ENCODE measurements around the gene DNAH10. TPM values are rescaled to one million over a fixed set of nuclear protein-coding genes. Genes with fewer than 3 reads are reported as not detected.
"Not testable (repeated sequence)": the region's sequence is repeated elsewhere in the genome, so short reads cannot be mapped to it uniquely, and the experiment has no call there.

DNAH10 gene
- total RNA-seq, 1 experiment from 2014 or later, result 0.17 TPM

DNA sequence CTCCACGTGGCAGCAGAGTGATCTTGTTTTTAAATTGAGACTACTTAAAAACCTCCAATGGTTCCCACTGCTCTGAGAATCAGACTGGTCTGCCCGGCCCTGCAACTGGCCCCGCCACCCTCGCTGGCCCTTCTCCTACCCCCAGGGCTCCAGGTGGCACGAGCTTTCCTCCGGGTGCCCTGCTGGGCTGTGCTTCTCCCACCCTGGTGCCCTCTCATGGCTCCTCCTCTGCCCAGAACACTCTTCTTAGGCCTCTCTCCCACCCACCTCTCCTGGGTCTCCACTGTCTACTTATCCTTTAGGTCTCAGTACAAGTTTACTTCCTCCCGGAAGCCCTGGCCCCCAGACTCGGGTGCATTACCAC is 184.0 kb downstream of the DNAH10 start:
- no peak overlapping the region for H4K8ac ChIP-seq (replicated peaks; ENCODE audit: insufficient read length, low read depth, low read length)
- Mint-ChIP-seq H3K27me3 (ENCODE audit: low read depth) (peaks cover 93% of the 10 kb centered on the region), H3K4me3 (no peak overlapping the region), H3K36me3 (ENCODE audit: insufficient read depth in 1 of 3, low read depth in 3 of 3) (peaks cover 0 to 4% (median 1%) of the 10 kb centered on the region in 3 experiments; a peak in 2 of 7 replicates), H3K9me3 (peaks cover 4 to 5% of the 10 kb centered on the region in 2 experiments; a peak in 4 of 5 replicates), H3K27ac (no peak overlapping the region), H3K4me1 (no peaks in the 10 kb centered on the region; a peak in 1 of 4 replicates)
- no peaks in the 10 kb centered on the region; the same call in 1 of the 2 replicates for H3K27me3 ChIP-seq (ENCODE audit: insufficient read depth, low read length)
- H3K4me2 ChIP-seq (ENCODE audit: insufficient read depth, insufficient read length, low read length), result no peak overlapping the region
- H3K79me1 ChIP-seq (ENCODE audit: insufficient read depth, low read depth, low read length, poor library complexity, severe bottlenecking), result no peaks in the 10 kb centered on the region
- H3K4ac ChIP-seq (ENCODE audit: low read depth, low read length), result no peak overlapping the region
- H3K23me2 ChIP-seq (ENCODE audit: insufficient read length, low read depth, low read length, poor library complexity, severe bottlenecking), result no peaks in the 10 kb centered on the region
- no peak overlapping the region for H3K9ac ChIP-seq (ENCODE audit: extremely low read depth, insufficient read length, low read length)
- no peak overlapping the region for H3K14ac ChIP-seq (ENCODE audit: insufficient read depth, low read length)
- no peak overlapping the region for H2AFZ ChIP-seq (ENCODE audit: low read length)
- TF ChIP-seq, protein P1, sequence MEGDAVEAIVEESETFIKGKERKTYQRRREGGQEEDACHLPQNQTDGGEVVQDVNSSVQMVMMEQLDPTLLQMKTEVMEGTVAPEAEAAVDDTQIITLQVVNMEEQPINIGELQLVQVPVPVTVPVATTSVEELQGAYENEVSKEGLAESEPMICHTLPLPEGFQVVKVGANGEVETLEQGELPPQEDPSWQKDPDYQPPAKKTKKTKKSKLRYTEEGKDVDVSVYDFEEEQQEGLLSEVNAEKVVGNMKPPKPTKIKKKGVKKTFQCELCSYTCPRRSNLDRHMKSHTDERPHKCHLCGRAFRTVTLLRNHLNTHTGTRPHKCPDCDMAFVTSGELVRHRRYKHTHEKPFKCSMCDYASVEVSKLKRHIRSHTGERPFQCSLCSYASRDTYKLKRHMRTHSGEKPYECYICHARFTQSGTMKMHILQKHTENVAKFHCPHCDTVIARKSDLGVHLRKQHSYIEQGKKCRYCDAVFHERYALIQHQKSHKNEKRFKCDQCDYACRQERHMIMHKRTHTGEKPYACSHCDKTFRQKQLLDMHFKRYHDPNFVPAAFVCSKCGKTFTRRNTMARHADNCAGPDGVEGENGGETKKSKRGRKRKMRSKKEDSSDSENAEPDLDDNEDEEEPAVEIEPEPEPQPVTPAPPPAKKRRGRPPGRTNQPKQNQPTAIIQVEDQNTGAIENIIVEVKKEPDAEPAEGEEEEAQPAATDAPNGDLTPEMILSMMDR (conservative IDR thresholded peaks at IDR 0.05), result no peak
- no peak overlapping the region for H2BK20ac ChIP-seq (ENCODE audit: low read depth, low read length, poor library complexity, severe bottlenecking)
- H2BK120ac ChIP-seq (ENCODE audit: low read depth, low read length, poor library complexity, severe bottlenecking), result no peak overlapping the region
- H3K56ac ChIP-seq (ENCODE audit: insufficient read length, low read depth, low read length), result no peak overlapping the region
- peak; percentile 11 for DNase-seq
- no peak overlapping the region for H2BK5ac ChIP-seq (ENCODE audit: insufficient read length, low read length)
- H3K27ac ChIP-seq (ENCODE audit: insufficient read length, low read depth, low read length), result no peak overlapping the region
- no peak overlapping the region for H3K23ac ChIP-seq (ENCODE audit: insufficient read length, low read depth, low read length)
- H4K91ac ChIP-seq (ENCODE audit: insufficient read length, low read depth, low read length), result no peak overlapping the region
- H2AK5ac ChIP-seq (ENCODE audit: insufficient read length, low read length), result no peak overlapping the region
- H4K5ac ChIP-seq (ENCODE audit: insufficient read length, low read depth, low read length), result no peak overlapping the region
- H3T11ph ChIP-seq (ENCODE audit: low read length), result no peak overlapping the region
- no peaks in the 10 kb centered on the region for H3K4me1 ChIP-seq (ENCODE audit: insufficient read depth, low read length)
- no peaks in the 10 kb centered on the region for H4K20me1 ChIP-seq (ENCODE audit: control insufficient read depth, insufficient read depth, insufficient read length)
- H3K9me3 ChIP-seq (ENCODE audit: control insufficient read depth, low read depth, low read length), result no peaks in the 10 kb centered on the region
- no peak overlapping the region for H2BK12ac ChIP-seq (ENCODE audit: insufficient read length, low read depth, low read length)
- H3K18ac ChIP-seq (ENCODE audit: insufficient read length, low read depth, low read length), result no peak overlapping the region
- no peak overlapping the region for H2BK15ac ChIP-seq (ENCODE audit: low read depth, low read length)
- H3K79me2 ChIP-seq (ENCODE audit: insufficient read depth, low read length), result no peaks in the 10 kb centered on the region
- no CpG with 5 or more reads among the region's 8 CpGs for WGBS (ENCODE audit: extremely low coverage, insufficient read length, low lambda C conversion rate)

GRCh38 chr12:123946516-123947505 is 184.7 kb downstream of the DNAH10 start:
- H3T11ph ChIP-seq (ENCODE audit: low read length); H3K4ac ChIP-seq (ENCODE audit: low read depth, low read length); H3K4me1 ChIP-seq (ENCODE audit: insufficient read depth, low read length); H3K23me2 ChIP-seq (ENCODE audit: insufficient read length, low read depth, low read length, poor library complexity, severe bottlenecking); H2BK5ac ChIP-seq (ENCODE audit: insufficient read length, low read length); H2BK12ac ChIP-seq (ENCODE audit: insufficient read length, low read depth, low read length); H2BK20ac ChIP-seq (ENCODE audit: low read depth, low read length, poor library complexity, severe bottlenecking); H3K4me1 Mint-ChIP-seq; H4K5ac ChIP-seq (ENCODE audit: insufficient read length, low read depth, low read length); H3K27ac Mint-ChIP-seq; H2AFZ ChIP-seq (ENCODE audit: low read length); H4K91ac ChIP-seq (ENCODE audit: insufficient read length, low read depth, low read length); H3K4me2 ChIP-seq (ENCODE audit: insufficient read depth, insufficient read length, low read length); H3K9me3 ChIP-seq (ENCODE audit: control insufficient read depth, low read depth, low read length); H3K27ac ChIP-seq (ENCODE audit: insufficient read length, low read depth, low read length); H3K18ac ChIP-seq (ENCODE audit: insufficient read length, low read depth, low read length); H2AK5ac ChIP-seq (ENCODE audit: insufficient read length, low read length); H3K79me1 ChIP-seq (ENCODE audit: insufficient read depth, low read depth, low read length, poor library complexity, severe bottlenecking); H3K79me2 ChIP-seq (ENCODE audit: insufficient read depth, low read length); H2BK120ac ChIP-seq (ENCODE audit: low read depth, low read length, poor library complexity, severe bottlenecking); H3K23ac ChIP-seq (ENCODE audit: insufficient read length, low read depth, low read length); H2BK15ac ChIP-seq (ENCODE audit: low read depth, low read length); H4K20me1 ChIP-seq (ENCODE audit: control insufficient read depth, insufficient read depth, insufficient read length); H3K56ac ChIP-seq (ENCODE audit: insufficient read length, low read depth, low read length); H3K14ac ChIP-seq (ENCODE audit: insufficient read depth, low read length); H3K27me3 ChIP-seq (ENCODE audit: insufficient read depth, low read length); H4K8ac ChIP-seq (replicated peaks; ENCODE audit: insufficient read length, low read depth, low read length); H3K4me3 Mint-ChIP-seq; H3K9me3 Mint-ChIP-seq; H3K9ac ChIP-seq (ENCODE audit: extremely low read depth, insufficient read length, low read length); H3K36me3 Mint-ChIP-seq (ENCODE audit: insufficient read depth in 1 of 3, low read depth in 3 of 3): not testable (repeated sequence)
- DNase-seq, result peak; percentile 22
- no CpG with 5 or more reads among the region's 35 CpGs for WGBS (ENCODE audit: extremely low coverage, insufficient read length, low lambda C conversion rate)
- H3K27me3 Mint-ChIP-seq (ENCODE audit: low read depth), result peaks cover 93% of the 10 kb centered on the region

Measured in H9 (cell line).